ENCODE data around the gene TSPAN14.
"Not testable (repeated sequence)": the region's sequence is repeated elsewhere in the genome, so short reads cannot be mapped to it uniquely, and the experiment has no call there.

The TSPAN14 gene

DNA sequence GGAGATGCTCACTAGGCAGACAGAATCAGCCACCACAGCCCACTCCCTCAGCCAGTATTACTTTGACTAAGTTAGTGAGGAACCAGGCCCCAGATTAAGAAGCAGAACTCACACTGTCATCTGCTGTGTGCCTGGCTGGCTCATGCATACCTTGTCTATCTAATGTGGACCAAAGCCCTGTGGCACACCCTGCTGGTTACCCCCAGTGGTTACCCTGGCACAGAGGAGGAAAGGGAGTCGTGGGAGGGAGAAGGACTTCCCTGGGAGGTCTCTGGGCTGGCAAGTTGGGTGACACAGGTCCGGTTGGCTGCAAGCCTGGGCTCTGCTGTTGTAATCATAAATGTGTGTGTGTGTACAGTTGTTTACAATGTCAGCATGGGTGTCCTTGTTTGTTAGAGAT is 76.1 kb downstream of the TSPAN14 start:
- H3K4me3 ChIP-seq (ENCODE audit: low read depth, low read length), result no peak overlapping the region
- DNase-seq (ENCODE audit: low read depth, low spot score), result no peak
- in situ Hi-C loops (cut with HindIII; ENCODE audit: low sequenced_read_pairs), result no loop called here
- TF ChIP-seq, protein P1, sequence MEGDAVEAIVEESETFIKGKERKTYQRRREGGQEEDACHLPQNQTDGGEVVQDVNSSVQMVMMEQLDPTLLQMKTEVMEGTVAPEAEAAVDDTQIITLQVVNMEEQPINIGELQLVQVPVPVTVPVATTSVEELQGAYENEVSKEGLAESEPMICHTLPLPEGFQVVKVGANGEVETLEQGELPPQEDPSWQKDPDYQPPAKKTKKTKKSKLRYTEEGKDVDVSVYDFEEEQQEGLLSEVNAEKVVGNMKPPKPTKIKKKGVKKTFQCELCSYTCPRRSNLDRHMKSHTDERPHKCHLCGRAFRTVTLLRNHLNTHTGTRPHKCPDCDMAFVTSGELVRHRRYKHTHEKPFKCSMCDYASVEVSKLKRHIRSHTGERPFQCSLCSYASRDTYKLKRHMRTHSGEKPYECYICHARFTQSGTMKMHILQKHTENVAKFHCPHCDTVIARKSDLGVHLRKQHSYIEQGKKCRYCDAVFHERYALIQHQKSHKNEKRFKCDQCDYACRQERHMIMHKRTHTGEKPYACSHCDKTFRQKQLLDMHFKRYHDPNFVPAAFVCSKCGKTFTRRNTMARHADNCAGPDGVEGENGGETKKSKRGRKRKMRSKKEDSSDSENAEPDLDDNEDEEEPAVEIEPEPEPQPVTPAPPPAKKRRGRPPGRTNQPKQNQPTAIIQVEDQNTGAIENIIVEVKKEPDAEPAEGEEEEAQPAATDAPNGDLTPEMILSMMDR (IDR thresholded peaks at IDR 0.05; ENCODE audit: low read depth, low read length), result peak; percentile 26

- no peak overlapping the region for H3K4me3 ChIP-seq (ENCODE audit: low read depth, low read length)
- TF ChIP-seq, protein P1 (IDR thresholded peaks at IDR 0.05; ENCODE audit: low read depth, low read length), result no peak
- DNase-seq (ENCODE audit: low read depth, low spot score), result no peak
- in situ Hi-C loops (cut with HindIII; ENCODE audit: low sequenced_read_pairs), result no loop called here
Observed at GRCh38 chr10:80530816-80531215, 76.7 kb downstream of the TSPAN14 start.

DNA sequence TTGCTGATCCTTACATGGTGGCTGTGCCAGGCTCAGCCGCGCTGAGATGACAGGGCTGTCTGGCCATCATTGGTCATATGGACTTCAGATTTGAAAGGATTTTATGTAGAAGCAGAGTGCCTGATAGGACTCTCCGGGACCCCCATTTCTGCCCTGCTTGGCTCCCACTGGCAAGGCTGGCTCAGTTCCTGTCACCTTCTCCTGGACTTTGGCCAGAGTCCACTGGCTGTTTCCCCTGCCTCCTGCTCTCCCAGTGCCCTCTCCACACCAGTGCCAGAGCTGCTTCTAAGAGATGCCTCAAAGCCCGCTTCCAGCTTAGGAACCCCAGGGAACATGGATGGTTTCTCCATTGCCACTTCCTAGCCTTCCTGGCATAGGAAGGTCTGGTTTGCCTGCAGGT is 78.5 kb downstream of the TSPAN14 start:
- in situ Hi-C loops (cut with HindIII; ENCODE audit: low sequenced_read_pairs), result no loop called here
- H3K4me3 ChIP-seq (ENCODE audit: low read depth, low read length), result no peak overlapping the region
- no peak for DNase-seq (ENCODE audit: low read depth, low spot score)
- TF ChIP-seq, protein P1 (IDR thresholded peaks at IDR 0.05; ENCODE audit: low read depth, low read length), result no peak

DNA sequence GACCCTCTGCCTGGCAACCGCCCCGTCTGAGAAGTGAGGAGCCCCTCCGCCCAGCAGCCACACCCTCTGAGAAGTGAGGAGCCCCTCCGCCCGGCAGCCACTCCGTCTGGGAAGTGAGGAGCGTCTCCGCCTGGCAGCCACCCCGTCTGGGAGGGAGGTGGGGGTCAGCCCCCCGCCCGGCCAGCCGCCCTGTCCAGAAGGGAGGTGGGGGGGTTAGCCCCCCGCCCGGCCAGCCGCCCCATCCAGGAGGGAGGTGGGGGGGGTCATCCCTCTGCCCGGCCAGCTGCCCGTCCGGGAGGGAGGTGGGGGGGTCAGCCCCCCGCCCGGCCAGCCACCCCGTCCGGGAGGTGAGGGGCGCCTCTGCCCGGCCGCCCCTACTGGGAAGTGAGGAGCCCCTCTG is 79.9 kb downstream of the TSPAN14 start:
- in situ Hi-C loops (cut with HindIII; ENCODE audit: low sequenced_read_pairs); DNase-seq (ENCODE audit: low read depth, low spot score): not testable (repeated sequence)

DNA sequence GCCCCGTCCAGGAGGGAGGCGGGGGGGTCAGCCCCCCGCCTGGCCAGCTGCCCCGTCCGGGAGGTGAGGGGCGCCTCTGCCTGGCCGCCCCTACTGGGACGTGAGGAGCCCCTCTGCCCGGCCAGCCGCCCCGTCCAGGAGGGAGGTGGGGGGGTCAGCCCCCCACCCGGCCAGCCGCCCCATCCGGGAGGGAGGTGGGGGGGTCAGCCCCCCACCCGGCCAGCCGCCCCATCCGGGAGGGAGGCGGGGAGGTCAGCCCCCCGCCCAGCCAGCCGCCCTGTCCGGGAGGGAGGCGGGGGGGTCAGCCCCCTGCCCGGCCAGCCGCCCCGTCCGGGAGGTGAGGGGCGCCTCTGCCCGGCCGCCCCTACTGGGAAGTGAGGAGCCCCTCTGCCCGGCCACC is 80.5 kb downstream of the TSPAN14 start:
- in situ Hi-C loops (cut with HindIII; ENCODE audit: low sequenced_read_pairs); DNase-seq (ENCODE audit: low read depth, low spot score); H3K4me3 ChIP-seq (ENCODE audit: low read depth, low read length): not testable (repeated sequence)

More for the DNA sequence above, 79.9 kb downstream of the TSPAN14 start:
- H3K4me3 ChIP-seq (ENCODE audit: low read depth, low read length), result not testable (repeated sequence)

- in situ Hi-C loops (cut with HindIII; ENCODE audit: low sequenced_read_pairs), result no loop called here
- DNase-seq (ENCODE audit: low read depth, low spot score), result no peak
- H3K4me3 ChIP-seq (ENCODE audit: low read depth, low read length), result peak overlapping the region; percentile 4
- TF ChIP-seq, protein P1 (IDR thresholded peaks at IDR 0.05; ENCODE audit: low read depth, low read length), result peak; percentile 49
Observed at GRCh38 chr10:80535671-80536360, 81.7 kb downstream of the TSPAN14 start.

DNA sequence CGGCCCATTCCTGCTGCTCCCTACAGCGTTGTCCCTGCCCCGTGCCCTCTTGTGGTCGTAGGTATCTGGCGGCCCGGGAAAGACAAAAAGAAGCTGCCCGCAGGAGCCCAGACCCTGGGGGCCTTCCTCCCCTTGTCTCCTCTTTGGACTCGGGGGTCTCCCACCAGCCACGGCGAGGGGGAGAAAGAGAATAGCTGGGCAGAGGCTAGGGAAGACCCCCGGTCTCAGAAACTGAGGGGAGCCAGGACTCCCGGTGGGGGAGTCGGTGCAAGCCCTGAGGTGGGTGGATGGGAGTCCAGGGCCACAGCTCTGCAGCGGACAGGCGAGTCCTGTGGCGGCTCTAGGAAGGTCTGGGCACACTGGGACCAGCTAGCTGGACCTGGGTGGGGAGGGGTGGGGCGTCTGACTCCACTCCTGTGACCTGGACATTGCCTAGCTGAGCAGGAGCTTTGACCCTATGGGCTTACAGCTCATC is 82.3 kb downstream of the TSPAN14 start:
- TF ChIP-seq, protein P1 (IDR thresholded peaks at IDR 0.05; ENCODE audit: low read depth, low read length), result no peak
- H3K4me3 ChIP-seq (ENCODE audit: low read depth, low read length), result peak overlapping the region; percentile 4
- in situ Hi-C loops (cut with HindIII; ENCODE audit: low sequenced_read_pairs), result no loop called here
- no peak for DNase-seq (ENCODE audit: low read depth, low spot score)
